ENCODE measurements around the gene ANKS1B. TPM values are rescaled to one million over a fixed set of nuclear protein-coding genes. Genes with fewer than 3 reads are reported as not detected.

The ANKS1B gene
- total and polyA plus RNA-seq, 10 of the 15 experiments (the other 5 are each of a cell fraction or from before 2014, with no cell fraction given) = 0.16 to 1.3 (median 0.82) TPM; not detected in 7

DNA sequence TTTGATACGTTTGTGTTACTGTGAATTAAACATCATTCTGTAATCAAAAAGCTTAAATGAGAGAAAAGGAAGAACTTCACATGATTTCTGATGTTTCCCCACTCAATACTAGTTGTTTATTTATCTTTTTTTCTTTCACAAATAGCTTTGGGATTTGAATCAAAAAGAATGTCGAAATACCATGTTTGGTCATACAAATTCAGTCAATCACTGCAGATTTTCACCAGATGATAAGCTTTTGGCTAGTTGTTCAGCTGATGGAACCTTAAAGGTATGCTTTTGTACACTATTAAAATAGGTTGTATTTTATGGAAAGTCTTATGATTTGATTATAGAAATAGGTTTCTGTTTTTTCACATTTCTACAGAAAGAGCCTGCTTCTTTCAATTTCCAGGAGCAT, 1298.1 kb downstream of the ANKS1B start:
- TF ChIP-seq CEBPB (IDR thresholded peaks at IDR 0.05; ENCODE audit: borderline replicate concordance in 1 of 2, low read depth in 2 of 2, low read length in 2 of 2) (no peak), YBX1 (IDR thresholded peaks at IDR 0.05) (no peak), HDAC6 (IDR thresholded peaks at IDR 0.05; ENCODE audit: unreplicated experiment) (no peak), SMAD1 (IDR thresholded peaks at IDR 0.05; ENCODE audit: low read depth, partially characterized antibody) (no peak), NR2C2 (IDR thresholded peaks at IDR 0.05; ENCODE audit: borderline replicate concordance, control insufficient read depth, insufficient read length, low read depth) (no peak), CBFB (IDR thresholded peaks at IDR 0.05; ENCODE audit: low read depth) (no peak), HCFC1 (IDR thresholded peaks at IDR 0.05; ENCODE audit: low read length) (no peak), NR2F1 (conservative IDR thresholded peaks at IDR 0.05) (no peak), NFIC (IDR thresholded peaks at IDR 0.05; ENCODE audit: low read depth, low read length) (no peak), RAD51 (IDR thresholded peaks at IDR 0.05) (no peak), HDAC2 (IDR thresholded peaks at IDR 0.05) (no peak), FOS (IDR thresholded peaks at IDR 0.05; ENCODE audit: borderline replicate concordance, extremely low read depth, insufficient read length) (no peak), NR2C1 (IDR thresholded peaks at IDR 0.05) (no peak), ATF7 (IDR thresholded peaks at IDR 0.05; ENCODE audit: low read depth) (no peak), ESRRA (IDR thresholded peaks at IDR 0.05; ENCODE audit: low read length) (no peak), SREBF1 (IDR thresholded peaks at IDR 0.05; ENCODE audit: low read length) (no peak), POLR2A (IDR thresholded peaks at IDR 0.05; ENCODE audit: low read depth, low read length) (no peak)
- TF ChIP-seq, protein P1, sequence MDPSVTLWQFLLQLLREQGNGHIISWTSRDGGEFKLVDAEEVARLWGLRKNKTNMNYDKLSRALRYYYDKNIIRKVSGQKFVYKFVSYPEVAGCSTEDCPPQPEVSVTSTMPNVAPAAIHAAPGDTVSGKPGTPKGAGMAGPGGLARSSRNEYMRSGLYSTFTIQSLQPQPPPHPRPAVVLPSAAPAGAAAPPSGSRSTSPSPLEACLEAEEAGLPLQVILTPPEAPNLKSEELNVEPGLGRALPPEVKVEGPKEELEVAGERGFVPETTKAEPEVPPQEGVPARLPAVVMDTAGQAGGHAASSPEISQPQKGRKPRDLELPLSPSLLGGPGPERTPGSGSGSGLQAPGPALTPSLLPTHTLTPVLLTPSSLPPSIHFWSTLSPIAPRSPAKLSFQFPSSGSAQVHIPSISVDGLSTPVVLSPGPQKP (IDR thresholded peaks at IDR 0.05; ENCODE audit: low read depth, low read length) = no peak
- TF ChIP-seq, protein P2, sequence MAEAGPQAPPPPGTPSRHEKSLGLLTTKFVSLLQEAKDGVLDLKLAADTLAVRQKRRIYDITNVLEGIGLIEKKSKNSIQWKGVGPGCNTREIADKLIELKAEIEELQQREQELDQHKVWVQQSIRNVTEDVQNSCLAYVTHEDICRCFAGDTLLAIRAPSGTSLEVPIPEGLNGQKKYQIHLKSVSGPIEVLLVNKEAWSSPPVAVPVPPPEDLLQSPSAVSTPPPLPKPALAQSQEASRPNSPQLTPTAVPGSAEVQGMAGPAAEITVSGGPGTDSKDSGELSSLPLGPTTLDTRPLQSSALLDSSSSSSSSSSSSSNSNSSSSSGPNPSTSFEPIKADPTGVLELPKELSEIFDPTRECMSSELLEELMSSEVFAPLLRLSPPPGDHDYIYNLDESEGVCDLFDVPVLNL (IDR thresholded peaks at IDR 0.05; ENCODE audit: low read depth, low read length) = no peak
- TF ChIP-seq, protein P3, sequence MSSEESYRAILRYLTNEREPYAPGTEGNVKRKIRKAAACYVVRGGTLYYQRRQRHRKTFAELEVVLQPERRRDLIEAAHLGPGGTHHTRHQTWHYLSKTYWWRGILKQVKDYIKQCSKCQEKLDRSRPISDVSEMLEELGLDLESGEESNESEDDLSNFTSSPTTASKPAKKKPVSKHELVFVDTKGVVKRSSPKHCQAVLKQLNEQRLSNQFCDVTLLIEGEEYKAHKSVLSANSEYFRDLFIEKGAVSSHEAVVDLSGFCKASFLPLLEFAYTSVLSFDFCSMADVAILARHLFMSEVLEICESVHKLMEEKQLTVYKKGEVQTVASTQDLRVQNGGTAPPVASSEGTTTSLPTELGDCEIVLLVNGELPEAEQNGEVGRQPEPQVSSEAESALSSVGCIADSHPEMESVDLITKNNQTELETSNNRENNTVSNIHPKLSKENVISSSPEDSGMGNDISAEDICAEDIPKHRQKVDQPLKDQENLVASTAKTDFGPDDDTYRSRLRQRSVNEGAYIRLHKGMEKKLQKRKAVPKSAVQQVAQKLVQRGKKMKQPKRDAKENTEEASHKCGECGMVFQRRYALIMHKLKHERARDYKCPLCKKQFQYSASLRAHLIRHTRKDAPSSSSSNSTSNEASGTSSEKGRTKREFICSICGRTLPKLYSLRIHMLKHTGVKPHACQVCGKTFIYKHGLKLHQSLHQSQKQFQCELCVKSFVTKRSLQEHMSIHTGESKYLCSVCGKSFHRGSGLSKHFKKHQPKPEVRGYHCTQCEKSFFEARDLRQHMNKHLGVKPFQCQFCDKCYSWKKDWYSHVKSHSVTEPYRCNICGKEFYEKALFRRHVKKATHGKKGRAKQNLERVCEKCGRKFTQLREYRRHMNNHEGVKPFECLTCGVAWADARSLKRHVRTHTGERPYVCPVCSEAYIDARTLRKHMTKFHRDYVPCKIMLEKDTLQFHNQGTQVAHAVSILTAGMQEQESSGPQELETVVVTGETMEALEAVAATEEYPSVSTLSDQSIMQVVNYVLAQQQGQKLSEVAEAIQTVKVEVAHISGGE (CRISPR knock-in tag; IDR thresholded peaks at IDR 0.05) = no peak
- Histone ChIP-seq H3K4me3 (no peak overlapping the region), H3K79me2 (ENCODE audit: control insufficient read depth, insufficient read depth, low read length) (no peaks in the 10 kb centered on the region), H3K4me2 (ENCODE audit: control insufficient read depth, insufficient read depth) (no peak overlapping the region), H3K27me3 (replicated peaks in 1 of 2; ENCODE audit: control insufficient read depth in 2 of 2, insufficient read depth in 2 of 2, low read length in 1 of 2) (no peaks in the 10 kb centered on the region), H3K9ac (ENCODE audit: control insufficient read depth, insufficient read depth, low read length) (no peak overlapping the region), H4K20me1 (ENCODE audit: control insufficient read depth, insufficient read depth) (no peaks in the 10 kb centered on the region), H3K4me1 (ENCODE audit: control insufficient read depth, insufficient read depth, low read length) (no peaks in the 10 kb centered on the region), H3K36me3 (ENCODE audit: control insufficient read depth in 2 of 2, insufficient read depth in 2 of 2, low read length in 1 of 2) (peaks cover 0 to 13% of the 10 kb centered on the region in 2 experiments; a peak in 3 of 4 replicates), H2AFZ (ENCODE audit: control insufficient read depth, low read depth, low read length) (no peak overlapping the region), H3K9me3 (replicated peaks; ENCODE audit: control insufficient read depth, insufficient read depth, low read length) (no peaks in the 10 kb centered on the region), H3K27ac (ENCODE audit: control insufficient read depth, insufficient read depth) (no peak overlapping the region)
- ATAC-seq (no peak), FAIRE-seq (no peak), DNase-seq (ENCODE audit: low read depth, low spot score) (no peak)
- SMC1A ChIA-PET (ENCODE audit: uncharacterized antibody, unreplicated experiment) = no interaction called here
- RAD21 ChIA-PET (ENCODE audit: unreplicated experiment) = no interaction called here
- POLR2A ChIA-PET = no interaction called here
- CTCF ChIA-PET = interaction anchor here (1.3 to 1.5 kb wide), 2 partner anchors 13 to 312 kb away, joined by 4 read pairs; no protein-coding TSS in a partner anchor
- WGBS (ENCODE audit: insufficient coverage, insufficient replicate concordance, low lambda C conversion rate, missing lambda C conversion rate) = 91% methylated on average over 2 of the region's 2 CpGs
- BruUV-seq (replicated peaks) = no TSS peak
- in situ Hi-C loops (cut with MboI) (no loop called here), intact Hi-C loops (cut with micrococcal nuclease; ENCODE audit: unreplicated experiment) (no loop called here)
